SU-DHL-6 (cell line): Measurements from ENCODE around the gene SLC17A9.

ENCODE experiments used
- EZH2phosphoT487 ChIP-seq: fragments of 200-600 bp; sonication (generic), shearing (Covaris generic); conservative IDR thresholded peaks from 2 replicates; pipeline ENCODE4 v1.6.1; 2018; ENCODE audit warnings: mild to moderate bottlenecking, antibody characterized with exemption, low read length, moderate library complexity, mixed read lengths
- TF ChIP-seq, protein P1 (sequence below): fragments of 200-600 bp; sonication (generic); IDR thresholded peaks from one replicate; pipeline ENCODE4 v1.5.1; 2017; ENCODE audit warnings: antibody characterized with exemption, mild to moderate bottlenecking, low read length, moderate library complexity; ENCODE audit not compliant: insufficient read depth, poor library complexity, severe bottlenecking

DNA sequence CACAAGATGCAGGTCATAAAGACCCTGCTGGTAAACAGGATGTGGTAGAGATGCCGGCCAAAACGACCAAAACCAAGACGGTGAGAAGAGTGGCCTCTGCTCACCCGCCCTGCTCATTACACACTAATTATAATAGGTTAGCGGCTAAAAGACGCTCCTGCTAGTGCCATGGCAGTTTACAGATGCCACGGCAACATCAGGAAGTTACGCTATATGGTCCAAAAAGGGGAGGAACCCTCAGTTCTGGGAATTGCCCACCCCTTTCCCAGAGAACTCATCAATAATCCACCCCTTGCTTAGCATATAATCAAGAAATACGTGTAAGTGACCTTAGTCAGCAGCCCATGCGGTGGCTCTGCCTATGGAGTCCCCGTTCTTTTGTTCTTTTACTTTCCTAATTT lies 36.7 kb downstream of the SLC17A9 start:
- TF ChIP-seq, protein P1, sequence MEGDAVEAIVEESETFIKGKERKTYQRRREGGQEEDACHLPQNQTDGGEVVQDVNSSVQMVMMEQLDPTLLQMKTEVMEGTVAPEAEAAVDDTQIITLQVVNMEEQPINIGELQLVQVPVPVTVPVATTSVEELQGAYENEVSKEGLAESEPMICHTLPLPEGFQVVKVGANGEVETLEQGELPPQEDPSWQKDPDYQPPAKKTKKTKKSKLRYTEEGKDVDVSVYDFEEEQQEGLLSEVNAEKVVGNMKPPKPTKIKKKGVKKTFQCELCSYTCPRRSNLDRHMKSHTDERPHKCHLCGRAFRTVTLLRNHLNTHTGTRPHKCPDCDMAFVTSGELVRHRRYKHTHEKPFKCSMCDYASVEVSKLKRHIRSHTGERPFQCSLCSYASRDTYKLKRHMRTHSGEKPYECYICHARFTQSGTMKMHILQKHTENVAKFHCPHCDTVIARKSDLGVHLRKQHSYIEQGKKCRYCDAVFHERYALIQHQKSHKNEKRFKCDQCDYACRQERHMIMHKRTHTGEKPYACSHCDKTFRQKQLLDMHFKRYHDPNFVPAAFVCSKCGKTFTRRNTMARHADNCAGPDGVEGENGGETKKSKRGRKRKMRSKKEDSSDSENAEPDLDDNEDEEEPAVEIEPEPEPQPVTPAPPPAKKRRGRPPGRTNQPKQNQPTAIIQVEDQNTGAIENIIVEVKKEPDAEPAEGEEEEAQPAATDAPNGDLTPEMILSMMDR = no peak
- no peak for TF ChIP-seq EZH2phosphoT487
